Retina (tissue), 1 donor: Measurements from ENCODE around the gene NHLRC4.

Experiments used
- DNase-seq: peaks from one replicate; pipeline ENCODE4 v3.0.0-alpha.2; 2016

NHLRC4 gene

GRCh38 chr16:566475-567372, at the start of gene NHLRC4:
Gene NHLRC4, plus strand, starts transcription at chr16:567005. Its CDS starts 1,043 bp downstream, at chr16:568048.
- peak; percentile 73 for DNase-seq

GRCh38 chr16:518858-519257, 47.9 kb upstream of the NHLRC4 start:
- no peak for DNase-seq

- no peak for DNase-seq
Observed at GRCh38 chr16:519425-519824, 47.4 kb upstream of the NHLRC4 start.

GRCh38 chr16:519841-520687, 46.7 kb upstream of the NHLRC4 start:
- no peak for DNase-seq

GRCh38 chr16:520847-521246, 46.0 kb upstream of the NHLRC4 start:
- DNase-seq, result no peak

- no peak for DNase-seq
Observed at GRCh38 chr16:521381-522210, 45.2 kb upstream of the NHLRC4 start.

- DNase-seq, result no peak
Observed at GRCh38 chr16:522320-523096, 44.3 kb upstream of the NHLRC4 start.

- no peak for DNase-seq
Observed at GRCh38 chr16:523097-523741, 43.6 kb upstream of the NHLRC4 start.

- no peak for DNase-seq
Observed at GRCh38 chr16:524274-525040, 42.3 kb upstream of the NHLRC4 start.

GRCh38 chr16:525123-525519, 41.7 kb upstream of the NHLRC4 start:
- DNase-seq, result no peak

- DNase-seq, result peak; percentile 42
Observed at GRCh38 chr16:525520-526180, 41.2 kb upstream of the NHLRC4 start.

- no peak for DNase-seq
Observed at GRCh38 chr16:526181-527014, 40.4 kb upstream of the NHLRC4 start.

- DNase-seq, result peak; percentile 99
Observed at GRCh38 chr16:527015-527903, 39.5 kb upstream of the NHLRC4 start, which contains the start of gene CAPN15. Gene CAPN15, plus strand, starts transcription at chr16:527712. Its CDS starts 19,127 bp downstream, at chr16:546839.

GRCh38 chr16:528111-529011, 38.4 kb upstream of the NHLRC4 start:
- DNase-seq, result peak; percentile 63

- DNase-seq, result no peak
Observed at GRCh38 chr16:529012-529575, 37.7 kb upstream of the NHLRC4 start.

- no peak for DNase-seq
Observed at GRCh38 chr16:530111-530817, 36.5 kb upstream of the NHLRC4 start.
